ENCODE measurements around the gene SPIRE2. TPM values are rescaled to one million over a fixed set of nuclear protein-coding genes. Genes with fewer than 3 reads are reported as not detected.

Gene SPIRE2
- total and polyA plus RNA-seq, 2 donors (not counting 1 experiment from before 2014, with no cell fraction given): 0.59 to 3.8 TPM

DNA sequence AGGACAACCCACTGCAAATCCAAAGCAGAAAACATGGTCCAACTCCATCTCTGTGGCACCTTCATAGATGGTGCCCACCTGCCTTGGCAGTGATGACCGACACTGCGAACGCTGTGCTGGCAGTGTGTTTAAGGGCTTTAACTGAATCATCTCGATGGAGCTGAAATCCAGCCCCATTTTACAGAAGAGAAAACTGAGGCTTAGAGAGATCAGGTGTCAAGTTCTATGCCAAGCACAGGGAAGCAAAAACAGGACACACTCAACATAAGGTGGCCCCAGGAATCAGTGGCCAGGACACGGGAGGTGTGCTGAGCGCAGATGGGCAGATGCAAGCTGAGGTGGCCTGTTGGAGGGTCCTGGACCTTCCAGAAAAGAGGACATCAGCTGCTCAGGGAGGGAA lies 34.5 kb downstream of the SPIRE2 start:
- Histone ChIP-seq H3K4me1 (ENCODE audit: control insufficient read depth, extremely low read depth, insufficient read depth, low read length) (no peaks in the 10 kb centered on the region), H3K79me2 (ENCODE audit: control insufficient read depth, insufficient read depth, low read length) (no peaks in the 10 kb centered on the region), H3K36me3 (ENCODE audit: control insufficient read depth, insufficient read depth, low read length) (no peaks in the 10 kb centered on the region), H3K27me3 (ENCODE audit: control insufficient read depth, insufficient read depth, low read length) (no peaks in the 10 kb centered on the region), H3K9ac (ENCODE audit: insufficient read depth, low read length) (no peak overlapping the region), H3K9me3 (ENCODE audit: control insufficient read depth, insufficient read depth, low read depth, low read length) (no peaks in the 10 kb centered on the region), H2AFZ (ENCODE audit: low read length) (no peak overlapping the region), H3K4me3 (replicated peaks in 1 of 4; ENCODE audit: control extremely low read depth in 1 of 4, insufficient read depth in 1 of 4, low read depth in 3 of 4, low read length in 4 of 4) (no peak overlapping the region), H3K4me2 (ENCODE audit: extremely low read depth, insufficient read depth, low read length) (no peak overlapping the region), H4K20me1 (ENCODE audit: control insufficient read depth, extremely low read depth, insufficient read depth, low read length) (no peaks in the 10 kb centered on the region), H3K27ac (ENCODE audit: insufficient read depth, low read length) (no peak overlapping the region)
- no peak for TF ChIP-seq CTCF (conservative IDR thresholded peaks at IDR 0.05 in 1 of 2, IDR thresholded peaks at IDR 0.05 in 1 of 2; ENCODE audit: low read depth in 1 of 2, low read length in 2 of 2)
- TF ChIP-seq EZH2 (IDR thresholded peaks at IDR 0.05; ENCODE audit: low read length, missing control alignments): no peak
- no peak for DNase-seq (ENCODE audit: low read depth in 2 of 2)

- Histone ChIP-seq H3K9me3 (ENCODE audit: control insufficient read depth, insufficient read depth, low read depth, low read length) (no peaks in the 10 kb centered on the region), H3K36me3 (ENCODE audit: control insufficient read depth, insufficient read depth, low read length) (no peaks in the 10 kb centered on the region), H3K4me2 (ENCODE audit: extremely low read depth, insufficient read depth, low read length) (no peak overlapping the region), H3K79me2 (ENCODE audit: control insufficient read depth, insufficient read depth, low read length) (no peaks in the 10 kb centered on the region), H4K20me1 (ENCODE audit: control insufficient read depth, extremely low read depth, insufficient read depth, low read length) (no peaks in the 10 kb centered on the region), H3K27ac (ENCODE audit: insufficient read depth, low read length) (no peak overlapping the region), H3K27me3 (ENCODE audit: control insufficient read depth, insufficient read depth, low read length) (no peaks in the 10 kb centered on the region), H3K9ac (ENCODE audit: insufficient read depth, low read length) (no peak overlapping the region), H3K4me3 (replicated peaks in 1 of 4; ENCODE audit: control extremely low read depth in 1 of 4, insufficient read depth in 1 of 4, low read depth in 3 of 4, low read length in 4 of 4) (no peak overlapping the region), H2AFZ (ENCODE audit: low read length) (no peak overlapping the region), H3K4me1 (ENCODE audit: control insufficient read depth, extremely low read depth, insufficient read depth, low read length) (no peaks in the 10 kb centered on the region)
- TF ChIP-seq CTCF (conservative IDR thresholded peaks at IDR 0.05 in 1 of 2, IDR thresholded peaks at IDR 0.05 in 1 of 2; ENCODE audit: low read depth in 1 of 2, low read length in 2 of 2) (no peak), EZH2 (IDR thresholded peaks at IDR 0.05; ENCODE audit: low read length, missing control alignments) (no peak)
- DNase-seq (ENCODE audit: low read depth in 2 of 2): peak; percentile 14 to 56
These were observed 35.7 kb downstream of the SPIRE2 start for GRCh38 chr16:89863741-89864526.

- Histone ChIP-seq H3K27ac (ENCODE audit: insufficient read depth, low read length) (no peak overlapping the region), H3K79me2 (ENCODE audit: control insufficient read depth, insufficient read depth, low read length) (no peaks in the 10 kb centered on the region), H3K4me1 (ENCODE audit: control insufficient read depth, extremely low read depth, insufficient read depth, low read length) (no peaks in the 10 kb centered on the region), H3K27me3 (ENCODE audit: control insufficient read depth, insufficient read depth, low read length) (no peaks in the 10 kb centered on the region), H3K4me3 (replicated peaks in 1 of 4; ENCODE audit: control extremely low read depth in 1 of 4, insufficient read depth in 1 of 4, low read depth in 3 of 4, low read length in 4 of 4) (no peak overlapping the region), H3K9me3 (ENCODE audit: control insufficient read depth, insufficient read depth, low read depth, low read length) (no peaks in the 10 kb centered on the region), H2AFZ (ENCODE audit: low read length) (no peak overlapping the region), H3K36me3 (ENCODE audit: control insufficient read depth, insufficient read depth, low read length) (no peaks in the 10 kb centered on the region), H3K9ac (ENCODE audit: insufficient read depth, low read length) (no peak overlapping the region), H4K20me1 (ENCODE audit: control insufficient read depth, extremely low read depth, insufficient read depth, low read length) (no peaks in the 10 kb centered on the region), H3K4me2 (ENCODE audit: extremely low read depth, insufficient read depth, low read length) (no peak overlapping the region)
- peak in 1 of 2 donors; percentile 50 for DNase-seq (ENCODE audit: low read depth in 2 of 2)
- TF ChIP-seq EZH2 (IDR thresholded peaks at IDR 0.05; ENCODE audit: low read length, missing control alignments) (no peak), CTCF (conservative IDR thresholded peaks at IDR 0.05 in 1 of 2, IDR thresholded peaks at IDR 0.05 in 1 of 2; ENCODE audit: low read depth in 1 of 2, low read length in 2 of 2) (no peak)
These were observed 36.2 kb downstream of the SPIRE2 start for GRCh38 chr16:89864527-89864820.

Measured in fibroblast of lung (primary cell).